Adrenal gland (tissue), 12 donors: ENCODE data around the gene DARS1. TPM values are rescaled to one million over a fixed set of nuclear protein-coding genes. Genes with fewer than 3 reads are reported as not detected.

Experiments used
- DNase-seq, 7 donors: peaks; one replicate each; pipeline ENCODE4 v3.0.0-alpha.2; 2019 to 2020
- H3K27ac ChIP-seq, 5 donors: fragments of 200-600 bp; sonication (generic) in 4 of 5; 1 replicate in 3 of 5; 2 replicates in 2 of 5; pipeline versions ENCODE4 v1.5.1 to v1.8.0; 2016 to 2020; ENCODE audit warnings: mild to moderate bottlenecking in 1 of 5
- H3K27me3 ChIP-seq: fragments of 200-600 bp; 2 replicates; pipeline ENCODE4 v1.8.0; 2021
- H3K36me3 ChIP-seq, 2 donors: fragments of 200-600 bp; replicated peaks in 1 of 2; 1 replicate in 1 of 2; 2 replicates in 1 of 2; pipeline versions ENCODE4 v1.5.1 to v1.8.0; 2018 to 2022
- H3K4me1 ChIP-seq, 2 donors: fragments of 200-600 bp; replicated peaks in 1 of 2; 1 replicate in 1 of 2; 2 replicates in 1 of 2; pipeline versions ENCODE4 v1.5.1 to v1.8.0; 2018 to 2021
- H3K4me3 ChIP-seq, 4 donors: fragments of 200-600 bp; sonication (generic) in 3 of 4; one replicate each; pipeline ENCODE4 v1.5.1; 2016 to 2018
- H3K9me3 ChIP-seq, 3 donors: fragments of 200-600 bp; sonication (generic) in 1 of 3; replicated peaks in 1 of 3; 1 replicate in 2 of 3; 2 replicates in 1 of 3; pipeline versions ENCODE4 v1.5.1 to v1.8.0; 2016 to 2021
- CTCF ChIP-seq, 6 experiments: fragments of 450-650 bp in 4 of 6; fragments of 200-600 bp in 2 of 6; sonication (generic) in 1 of 6; IDR thresholded peaks; 1 replicate in 5 of 6; 2 replicates in 1 of 6; pipeline versions ENCODE4 v1.5.1 to v1.8.0; 2016 to 2021; ENCODE audit warnings: antibody characterized with exemption in 6 of 6, mild to moderate bottlenecking in 2 of 6, moderate library complexity in 1 of 6
- POLR2A ChIP-seq, 2 donors: fragments of 450-650 bp; IDR thresholded peaks; one replicate each; pipeline ENCODE4 v1.6.1; 2017; ENCODE audit warnings: antibody characterized with exemption in 2 of 2, mild to moderate bottlenecking in 2 of 2, moderate library complexity in 1 of 2
- WGBS, 4 donors: extraction: QIAGEN DNeasy Blood & Tissue Kit in 2 of 4; methylation state at CpG; one replicate each; pipeline versions ENCODE4 v1.1.5 to v1.1.7; 2013 to 2017; 5-methylcytosine and 5-hydroxymethylcytosine counted together
- intact Hi-C, 2 donors: fragments of 100-400 bp; cut with DNase I; formaldehyde crosslinking; loops; one replicate each; pipeline versions ENCODE4 v1.14.1 to v1.15.0; 2022 to 2023
- polyA plus RNA-seq, 3 donors: library from polyadenylated mRNA; stranded (reverse); fragments of 200-250 nt in 2 of 3; fragments of 350-450 nt in 1 of 3; fragmentation: Illumina TruSeq in 1 of 3; extraction: RNeasy Lipid Tissue Mini Kit (QIAGEN cat#74804) in 1 of 3; gene quantifications; one replicate each; pipeline ENCODE4 v1.2.3, GENCODE V29; 2013 to 2014
- total RNA-seq, 9 donors: library from RNA; depleted of rRNA in 4 of 9; stranded (reverse); fragments of >200 nt in 4 of 9; fragments of 120-200 nt in 1 of 9; fragmentation: NEBNext Ultra II Directional in 1 of 9; extraction: Animal tissue kit (Norgen Biotek cat#: 25700) in 1 of 9; gene quantifications; one replicate each; pipeline versions ENCODE4 v1.1.0 to v1.2.4, GENCODE V29; 2013 to 2023
- donor health status: healthy with polysubstance abuse.
- donor health status: Bipolar disorder and iron deficiency.
- donor health status: DM: yes; HTN: yes; CAD: no.
- donor health status: DM: no; HTN: no; CAD: no.
- donor health status: DM: no; HTN: no; CAD: no.
- donor health status: DM: yes; HTN: yes; CAD: no.

DARS1 gene
- total and polyA plus RNA-seq, 12 donors = 50.6 to 159 (median 82.9) TPM

- no peaks in the 10 kb centered on the region for H3K27me3 ChIP-seq
- WGBS, 4 donors = 91 to 97% (median 95%) methylated on average over 7 of the region's 7 CpGs
- TF ChIP-seq POLR2A (IDR thresholded peaks at IDR 0.05) (no peak), CTCF (IDR thresholded peaks at IDR 0.05) (no peak)
Observed at GRCh38 chr2:136017786-136018185, 32.4 kb upstream of the DARS1 start.

GRCh38 chr2:136016836-136017235 is 31.4 kb upstream of the DARS1 start:
- TF ChIP-seq CTCF (IDR thresholded peaks at IDR 0.05) = no peak
- no peak for TF ChIP-seq POLR2A (IDR thresholded peaks at IDR 0.05)
- WGBS, 4 donors = 72 to 83% (median 78%) methylated on average over 3 of the region's 3 CpGs
- no peaks in the 10 kb centered on the region for H3K27me3 ChIP-seq
- no peaks in the 10 kb centered on the region for H3K9me3 ChIP-seq
- intact Hi-C loops = no loop called here
- H3K36me3 ChIP-seq = no peaks in the 10 kb centered on the region
- H3K4me1 ChIP-seq = peaks cover 10% of the 10 kb centered on the region in 2 donors
- no peak for DNase-seq
- no peak overlapping the region for H3K4me3 ChIP-seq
- no peak overlapping the region for H3K27ac ChIP-seq

More at GRCh38 chr2:136017786-136018185, 32.4 kb upstream of the DARS1 start:
- no peak for DNase-seq
- H3K4me3 ChIP-seq = no peak overlapping the region
- H3K27ac ChIP-seq = no peak overlapping the region
- intact Hi-C loops = no loop called here
- H3K9me3 ChIP-seq = no peaks in the 10 kb centered on the region
- H3K4me1 ChIP-seq = peaks cover 7 to 10% of the 10 kb centered on the region in 2 donors
- H3K36me3 ChIP-seq = no peaks in the 10 kb centered on the region

GRCh38 chr2:136016427-136016826 is 31.0 kb upstream of the DARS1 start:
- no peak overlapping the region for H3K27ac ChIP-seq
- H3K4me1 ChIP-seq = peaks cover 10% of the 10 kb centered on the region in 2 donors
- no peaks in the 10 kb centered on the region for H3K9me3 ChIP-seq
- no peak overlapping the region for H3K4me3 ChIP-seq
- DNase-seq = no peak
- H3K36me3 ChIP-seq = no peaks in the 10 kb centered on the region
- H3K27me3 ChIP-seq = no peaks in the 10 kb centered on the region
- WGBS, 4 donors = 61 to 78% (median 75%) methylated on average over 2 of the region's 2 CpGs
- TF ChIP-seq CTCF (IDR thresholded peaks at IDR 0.05) (no peak), POLR2A (IDR thresholded peaks at IDR 0.05) (no peak)
- intact Hi-C loops = no loop called here

GRCh38 chr2:136015699-136016098 is 30.3 kb upstream of the DARS1 start:
- intact Hi-C loops = no loop called here
- Histone ChIP-seq H3K36me3 (no peaks in the 10 kb centered on the region), H3K27me3 (no peaks in the 10 kb centered on the region), H3K4me3 (no peak overlapping the region), H3K9me3 (no peaks in the 10 kb centered on the region), H3K4me1 (peaks cover 10% of the 10 kb centered on the region in 2 donors), H3K27ac (no peak overlapping the region)
- TF ChIP-seq POLR2A (IDR thresholded peaks at IDR 0.05) = no peak
- no peak for TF ChIP-seq CTCF (IDR thresholded peaks at IDR 0.05)
- WGBS, 4 donors = 92 to 100% (median 95%) methylated on average over 1 of the region's 1 CpG
- DNase-seq = no peak
